Left lobe of liver (tissue), 2 donors: ENCODE data around the gene IFT122. TPM values are rescaled to one million over a fixed set of nuclear protein-coding genes. Genes with fewer than 3 reads are reported as not detected.

ENCODE experiments used
- ATAC-seq: fragments of 200-7000 bp; cut with Tn5 transposase; one replicate; pipeline ENCODE4 v1.9.1; 2020; ENCODE audit warnings: mild to moderate bottlenecking, moderate library complexity
- DNase-seq: peaks from one replicate; pipeline ENCODE4 v3.0.0-alpha.2; 2020; ENCODE audit warnings: low spot score
- total RNA-seq: library from RNA; stranded (reverse); gene quantifications from one replicate; pipeline ENCODE4 v1.2.1, GENCODE V29; 2021
- donor health status: DM: no; HTN: no; CAD: no; lungs with moderate emphysema.
- donor health status: DM: no; HTN: yes; CAD: no.

Gene IFT122
- total RNA-seq, 1 donor from 2014 or later: 11.0 TPM

- no peak for DNase-seq
- no peak for ATAC-seq
Measured at GRCh38 chr3:129415830-129416229, 24.2 kb upstream of the IFT122 start.

- ATAC-seq (no peak), DNase-seq (no peak)
Measured at GRCh38 chr3:129416415-129416814, 23.6 kb upstream of the IFT122 start.

GRCh38 chr3:129417326-129417725 lies 22.7 kb upstream of the IFT122 start:
- DNase-seq: no peak
- ATAC-seq: no peak

GRCh38 chr3:129418041-129418973 lies 21.7 kb upstream of the IFT122 start:
- DNase-seq: no peak
- peak; percentile 52 for ATAC-seq

- ATAC-seq (no peak), DNase-seq (no peak)
Measured at GRCh38 chr3:129419476-129419875, 20.5 kb upstream of the IFT122 start.

GRCh38 chr3:129421236-129421883 lies 18.7 kb upstream of the IFT122 start:
- ATAC-seq: no peak

GRCh38 chr3:129421988-129422745 lies 17.9 kb upstream of the IFT122 start:
- DNase-seq (no peak), ATAC-seq (peak; percentile 60)

More at GRCh38 chr3:129421236-129421883, 18.7 kb upstream of the IFT122 start:
- DNase-seq: no peak

GRCh38 chr3:129422897-129423296 lies 17.1 kb upstream of the IFT122 start:
- ATAC-seq (no peak), DNase-seq (no peak)

GRCh38 chr3:129424185-129424841 lies 15.7 kb upstream of the IFT122 start:
- ATAC-seq (no peak), DNase-seq (peak; percentile 35)

- ATAC-seq (no peak), DNase-seq (peak; percentile 29)
Measured at GRCh38 chr3:129425213-129425612, 14.8 kb upstream of the IFT122 start.

GRCh38 chr3:129425619-129426018 lies 14.4 kb upstream of the IFT122 start:
- ATAC-seq: no peak
- DNase-seq: peak; percentile 44

- ATAC-seq: peak; percentile 1
- DNase-seq: no peak
Measured at GRCh38 chr3:129428007-129428375, 12.0 kb upstream of the IFT122 start.

GRCh38 chr3:129428376-129429079 lies 11.5 kb upstream of the IFT122 start, which contains the start of gene EFCAB12:
Gene EFCAB12 (minus strand): TSS chr3:129428636. CDS start chr3:129428488, 148 bp downstream.
- peak; percentile 98 for DNase-seq
- peak; percentile 94 for ATAC-seq

GRCh38 chr3:129429080-129429451 lies 11.0 kb upstream of the IFT122 start:
- no peak for DNase-seq
- no peak for ATAC-seq

GRCh38 chr3:129429602-129430001 lies 10.4 kb upstream of the IFT122 start:
- no peak for DNase-seq

GRCh38 chr3:129432036-129432435 lies 8.0 kb upstream of the IFT122 start:
- DNase-seq: no peak
- peak; percentile 42 for ATAC-seq

More at GRCh38 chr3:129429602-129430001, 10.4 kb upstream of the IFT122 start:
- ATAC-seq: no peak

GRCh38 chr3:129432671-129433070 lies 7.4 kb upstream of the IFT122 start:
- no peak for DNase-seq
- ATAC-seq: no peak

- no peak for DNase-seq
- ATAC-seq: peak; percentile 74
Measured at GRCh38 chr3:129433565-129433964, 6.5 kb upstream of the IFT122 start.

- no peak for ATAC-seq
- no peak for DNase-seq
Measured at GRCh38 chr3:129434140-129434539, 5.9 kb upstream of the IFT122 start.

- ATAC-seq (no peak), DNase-seq (no peak)
Measured at GRCh38 chr3:129435367-129435766, 4.7 kb upstream of the IFT122 start.
